Fibroblast of lung (primary cell): ENCODE data around the gene STARD8. TPM values are rescaled to one million over a fixed set of nuclear protein-coding genes. Genes with fewer than 3 reads are reported as not detected.

ENCODE experiments used
- DNase-seq, 2 donors: peaks; one replicate each; pipeline versions ENCODE4 v3.0.0 to v3.0.0-alpha.2; 2010; ENCODE audit warnings: low read depth in 2 of 2
- H2AFZ ChIP-seq: 2 replicates; pipeline ENCODE4 v1.5.1; 2012; ENCODE audit warnings: low read length, control low read depth, inconsistent platforms
- H3K27ac ChIP-seq: 2 replicates; pipeline ENCODE4 v1.5.1; 2011; ENCODE audit warnings: low read length, control low read depth; ENCODE audit not compliant: insufficient read depth
- H3K27me3 ChIP-seq: 2 replicates; pipeline ENCODE4 v1.5.1; 2011; ENCODE audit warnings: mild to moderate bottlenecking, low read length; ENCODE audit not compliant: control insufficient read depth, insufficient read depth
- H3K36me3 ChIP-seq: 2 replicates; pipeline ENCODE4 v1.5.1; 2011; ENCODE audit warnings: low read length; ENCODE audit not compliant: control insufficient read depth, insufficient read depth
- H3K4me1 ChIP-seq: 2 replicates; pipeline ENCODE4 v1.5.1; 2011; ENCODE audit warnings: low read length; ENCODE audit not compliant: control insufficient read depth, insufficient read depth; ENCODE audit errors: extremely low read depth
- H3K4me2 ChIP-seq: 2 replicates; pipeline ENCODE4 v1.5.1; 2011; ENCODE audit warnings: low read length, control low read depth; ENCODE audit not compliant: insufficient read depth; ENCODE audit errors: extremely low read depth
- H3K4me3 ChIP-seq, 4 experiments: fragments of 200-600 bp in 1 of 4; sonication (generic) in 1 of 4; replicated peaks in 1 of 4; 2 replicates each; pipeline ENCODE4 v1.5.1; 2011 to 2016; ENCODE audit warnings: low read length in 4 of 4, low read depth in 3 of 4, mild to moderate bottlenecking in 3 of 4, control low read depth in 2 of 4, inconsistent platforms in 1 of 4, mixed read lengths in 1 of 4; ENCODE audit not compliant: insufficient read depth in 1 of 4; ENCODE audit errors: control extremely low read depth in 1 of 4
- H3K79me2 ChIP-seq: 2 replicates; pipeline ENCODE4 v1.5.1; 2012; ENCODE audit warnings: mild to moderate bottlenecking, low read length, inconsistent platforms; ENCODE audit not compliant: control insufficient read depth, insufficient read depth
- H3K9ac ChIP-seq: 2 replicates; pipeline ENCODE4 v1.5.1; 2011; ENCODE audit warnings: mild to moderate bottlenecking, low read length, control low read depth; ENCODE audit not compliant: insufficient read depth
- H3K9me3 ChIP-seq: 2 replicates; pipeline ENCODE4 v1.5.1; 2012; ENCODE audit warnings: low read depth, low read length; ENCODE audit not compliant: control insufficient read depth, insufficient read depth
- H4K20me1 ChIP-seq: 2 replicates; pipeline ENCODE4 v1.5.1; 2011; ENCODE audit warnings: low read length; ENCODE audit not compliant: control insufficient read depth, insufficient read depth; ENCODE audit errors: extremely low read depth
- EZH2 ChIP-seq: IDR thresholded peaks from 2 replicates; pipeline ENCODE4 v1.5.1; 2012; ENCODE audit warnings: low read length, control low read depth, mild to moderate bottlenecking; ENCODE audit errors: missing control alignments
- polyA plus RNA-seq, 2 donors: library from polyadenylated mRNA; depleted of rRNA in 1 of 2; stranded (reverse) in 1 of 2; unstranded in 1 of 2; fragments of >200 nt; gene quantifications; 2 replicates each; pipeline ENCODE4 v1.2.1, GENCODE V29; 2011 to 2012; ENCODE audit warnings: missing spikeins in 1 of 2
- total RNA-seq: library from RNA; depleted of rRNA; stranded (reverse); fragments of >200 nt; gene quantifications from 2 replicates; pipeline ENCODE4 v1.2.1, GENCODE V29; 2014
- TF ChIP-seq, protein P1 (sequence below), 2 donors: IDR thresholded peaks in 1 of 2; conservative IDR thresholded peaks in 1 of 2; 1 replicate in 1 of 2; 2 replicates in 1 of 2; pipeline ENCODE4 v1.5.1; 2011 to 2012; ENCODE audit warnings: low read length in 2 of 2, control low read depth in 1 of 2, inconsistent platforms in 1 of 2, low read depth in 1 of 2, mild to moderate bottlenecking in 1 of 2

Gene STARD8
- total and polyA plus RNA-seq, 2 donors (not counting 1 experiment from before 2014, with no cell fraction given): 0.76 to 1.5 TPM

DNA sequence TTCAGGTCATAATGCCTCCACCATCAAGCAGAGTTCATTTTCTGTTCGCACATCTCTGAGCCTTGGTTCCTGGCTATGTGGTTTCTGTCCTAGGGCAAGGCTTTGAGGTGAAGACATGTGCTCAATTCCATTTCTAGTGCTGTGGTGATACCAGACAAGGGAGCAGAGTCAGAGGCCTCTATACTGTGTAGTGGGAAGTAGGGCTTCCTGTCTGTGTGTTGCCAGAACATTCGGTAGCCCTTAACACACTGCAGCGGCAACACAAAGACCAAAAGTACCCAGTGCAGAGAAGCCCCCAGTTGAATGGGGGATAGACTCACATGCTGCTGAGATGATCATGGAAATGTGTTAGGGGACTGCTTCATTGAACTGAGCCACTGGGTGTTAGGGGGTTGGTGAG lies 56.4 kb downstream of the STARD8 start:
- no peak overlapping the region for H3K27ac ChIP-seq
- H3K4me3 ChIP-seq: no peak overlapping the region
- TF ChIP-seq, protein P1, sequence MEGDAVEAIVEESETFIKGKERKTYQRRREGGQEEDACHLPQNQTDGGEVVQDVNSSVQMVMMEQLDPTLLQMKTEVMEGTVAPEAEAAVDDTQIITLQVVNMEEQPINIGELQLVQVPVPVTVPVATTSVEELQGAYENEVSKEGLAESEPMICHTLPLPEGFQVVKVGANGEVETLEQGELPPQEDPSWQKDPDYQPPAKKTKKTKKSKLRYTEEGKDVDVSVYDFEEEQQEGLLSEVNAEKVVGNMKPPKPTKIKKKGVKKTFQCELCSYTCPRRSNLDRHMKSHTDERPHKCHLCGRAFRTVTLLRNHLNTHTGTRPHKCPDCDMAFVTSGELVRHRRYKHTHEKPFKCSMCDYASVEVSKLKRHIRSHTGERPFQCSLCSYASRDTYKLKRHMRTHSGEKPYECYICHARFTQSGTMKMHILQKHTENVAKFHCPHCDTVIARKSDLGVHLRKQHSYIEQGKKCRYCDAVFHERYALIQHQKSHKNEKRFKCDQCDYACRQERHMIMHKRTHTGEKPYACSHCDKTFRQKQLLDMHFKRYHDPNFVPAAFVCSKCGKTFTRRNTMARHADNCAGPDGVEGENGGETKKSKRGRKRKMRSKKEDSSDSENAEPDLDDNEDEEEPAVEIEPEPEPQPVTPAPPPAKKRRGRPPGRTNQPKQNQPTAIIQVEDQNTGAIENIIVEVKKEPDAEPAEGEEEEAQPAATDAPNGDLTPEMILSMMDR (conservative IDR thresholded peaks at IDR 0.05 in 1 of 2, IDR thresholded peaks at IDR 0.05 in 1 of 2; ENCODE audit: low read depth in 1 of 2, low read length in 2 of 2): no peak
- no peak for TF ChIP-seq EZH2
- H3K4me1 ChIP-seq: no peaks in the 10 kb centered on the region
- no peaks in the 10 kb centered on the region for H3K79me2 ChIP-seq
- DNase-seq: no peak
- H4K20me1 ChIP-seq: no peaks in the 10 kb centered on the region
- no peak overlapping the region for H2AFZ ChIP-seq
- H3K9me3 ChIP-seq: no peaks in the 10 kb centered on the region
- H3K36me3 ChIP-seq: no peaks in the 10 kb centered on the region
- no peak overlapping the region for H3K9ac ChIP-seq
- no peaks in the 10 kb centered on the region for H3K27me3 ChIP-seq
- no peak overlapping the region for H3K4me2 ChIP-seq

DNA sequence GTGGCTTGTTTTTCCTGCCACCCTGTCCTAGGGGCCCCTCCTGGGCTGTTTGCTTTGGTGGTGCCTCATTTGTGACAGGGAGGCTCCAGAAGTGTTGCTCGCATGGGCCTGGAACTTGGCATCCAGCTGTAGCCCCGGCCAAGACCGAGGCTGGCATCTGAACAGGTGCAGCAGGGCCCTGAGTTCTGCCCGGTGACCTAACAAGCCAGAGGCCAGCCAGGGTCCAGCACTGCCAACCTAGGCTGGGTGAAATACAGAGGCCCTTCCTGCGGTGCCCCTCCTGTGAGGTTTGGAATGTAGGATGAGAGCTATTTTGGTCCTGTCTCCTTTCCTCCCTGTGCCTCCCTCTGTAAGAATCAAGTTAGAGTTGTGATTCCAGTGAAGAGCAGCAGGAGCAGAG lies 58.5 kb downstream of the STARD8 start:
- no peak for DNase-seq

GRCh38 chrX:68708503-68709290 lies 61.2 kb downstream of the STARD8 start:
- Histone ChIP-seq H2AFZ (no peak overlapping the region), H3K79me2 (no peaks in the 10 kb centered on the region), H3K27me3 (no peaks in the 10 kb centered on the region), H3K4me1 (no peaks in the 10 kb centered on the region), H3K36me3 (no peaks in the 10 kb centered on the region), H3K4me3 (no peak overlapping the region), H3K4me2 (no peak overlapping the region), H3K9ac (no peak overlapping the region), H4K20me1 (peaks cover 2% of the 10 kb centered on the region), H3K9me3 (no peaks in the 10 kb centered on the region), H3K27ac (no peak overlapping the region)
- no peak for TF ChIP-seq EZH2
- TF ChIP-seq, protein P1 (conservative IDR thresholded peaks at IDR 0.05 in 1 of 2, IDR thresholded peaks at IDR 0.05 in 1 of 2; ENCODE audit: low read depth in 1 of 2, low read length in 2 of 2): no peak
- peak in 1 of 2 donors; percentile 34 for DNase-seq

More for the DNA sequence above, 58.5 kb downstream of the STARD8 start:
- H3K79me2 ChIP-seq: no peaks in the 10 kb centered on the region
- no peak overlapping the region for H3K27ac ChIP-seq
- no peaks in the 10 kb centered on the region for H3K36me3 ChIP-seq
- H3K4me1 ChIP-seq: no peaks in the 10 kb centered on the region
- H3K4me3 ChIP-seq: no peak overlapping the region
- TF ChIP-seq EZH2: no peak
- TF ChIP-seq, protein P1 (conservative IDR thresholded peaks at IDR 0.05 in 1 of 2, IDR thresholded peaks at IDR 0.05 in 1 of 2; ENCODE audit: low read depth in 1 of 2, low read length in 2 of 2): no peak
- H4K20me1 ChIP-seq: no peaks in the 10 kb centered on the region
- no peak overlapping the region for H3K9ac ChIP-seq
- no peaks in the 10 kb centered on the region for H3K27me3 ChIP-seq
- H2AFZ ChIP-seq: no peak overlapping the region
- H3K9me3 ChIP-seq: no peaks in the 10 kb centered on the region
- no peak overlapping the region for H3K4me2 ChIP-seq
